ENCODE results near the gene SMTNL2. TPM values are rescaled to one million over a fixed set of nuclear protein-coding genes. Genes with fewer than 3 reads are reported as not detected.
"Not testable (repeated sequence)": the region's sequence is repeated elsewhere in the genome, so short reads cannot be mapped to it uniquely, and the experiment has no call there.

SMTNL2 gene
- total and polyA plus RNA-seq, 12 donors = 2.7 to 84.1 (median 19.1) TPM

DNA sequence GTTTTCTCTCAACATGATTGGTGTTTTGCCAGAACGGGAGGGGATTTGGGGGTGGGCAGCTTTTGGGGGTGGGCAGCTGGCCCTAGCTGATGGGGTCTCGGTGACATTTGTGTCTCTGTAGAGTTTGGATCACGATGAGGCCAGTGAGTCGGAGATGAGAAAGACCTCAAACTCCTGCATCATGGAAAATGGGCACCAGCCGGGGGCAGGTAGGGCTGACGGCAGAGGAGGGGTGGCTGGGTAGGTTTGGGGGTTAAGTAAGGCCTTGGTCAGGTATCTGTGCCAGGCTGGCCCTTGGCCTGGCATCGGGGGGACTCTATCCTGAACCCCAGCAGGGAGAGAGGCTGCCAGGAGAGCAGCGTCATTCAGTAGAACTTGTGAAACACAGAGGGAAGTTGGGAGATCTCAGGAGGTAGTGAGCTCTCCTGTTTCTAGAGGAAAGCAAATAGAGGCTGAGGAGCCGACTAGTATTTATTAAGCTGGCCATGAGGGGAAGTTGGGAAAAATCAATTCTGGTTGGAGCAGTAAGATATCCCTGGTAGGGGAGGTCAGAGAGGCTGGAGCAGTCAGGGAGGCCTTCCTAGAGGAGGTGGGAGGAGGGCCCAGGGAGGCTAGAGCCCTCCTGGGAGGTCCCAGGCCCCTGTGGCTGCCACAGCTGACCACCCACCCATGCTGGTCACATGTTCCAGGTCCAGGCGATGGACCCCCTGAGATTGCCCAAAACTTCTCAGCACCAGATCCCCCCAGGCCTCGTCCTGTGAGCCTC lies 8.1 kb downstream of the SMTNL2 start:
- H3K27ac ChIP-seq = peak overlapping the region in 1 of 10 donors; percentile 2
- ATAC-seq (no peak), DNase-seq (no peak)
- no peaks in the 10 kb centered on the region for H3K9me3 ChIP-seq
- peaks cover 4 to 46% (median 28%) of the 10 kb centered on the region in 9 donors for H3K4me1 ChIP-seq
- WGBS, 2 donors = 87 to 91% methylated on average over 11 of the region's 11 CpGs
- no peaks in the 10 kb centered on the region for H3K36me3 ChIP-seq
- H3K27me3 ChIP-seq = no peaks in the 10 kb centered on the region
- intact Hi-C loops (cut with DNase I) = no loop called here
- no peak overlapping the region for H3K4me3 ChIP-seq
- TF ChIP-seq, protein P1, sequence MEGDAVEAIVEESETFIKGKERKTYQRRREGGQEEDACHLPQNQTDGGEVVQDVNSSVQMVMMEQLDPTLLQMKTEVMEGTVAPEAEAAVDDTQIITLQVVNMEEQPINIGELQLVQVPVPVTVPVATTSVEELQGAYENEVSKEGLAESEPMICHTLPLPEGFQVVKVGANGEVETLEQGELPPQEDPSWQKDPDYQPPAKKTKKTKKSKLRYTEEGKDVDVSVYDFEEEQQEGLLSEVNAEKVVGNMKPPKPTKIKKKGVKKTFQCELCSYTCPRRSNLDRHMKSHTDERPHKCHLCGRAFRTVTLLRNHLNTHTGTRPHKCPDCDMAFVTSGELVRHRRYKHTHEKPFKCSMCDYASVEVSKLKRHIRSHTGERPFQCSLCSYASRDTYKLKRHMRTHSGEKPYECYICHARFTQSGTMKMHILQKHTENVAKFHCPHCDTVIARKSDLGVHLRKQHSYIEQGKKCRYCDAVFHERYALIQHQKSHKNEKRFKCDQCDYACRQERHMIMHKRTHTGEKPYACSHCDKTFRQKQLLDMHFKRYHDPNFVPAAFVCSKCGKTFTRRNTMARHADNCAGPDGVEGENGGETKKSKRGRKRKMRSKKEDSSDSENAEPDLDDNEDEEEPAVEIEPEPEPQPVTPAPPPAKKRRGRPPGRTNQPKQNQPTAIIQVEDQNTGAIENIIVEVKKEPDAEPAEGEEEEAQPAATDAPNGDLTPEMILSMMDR (IDR thresholded peaks at IDR 0.05) = no peak

DNA sequence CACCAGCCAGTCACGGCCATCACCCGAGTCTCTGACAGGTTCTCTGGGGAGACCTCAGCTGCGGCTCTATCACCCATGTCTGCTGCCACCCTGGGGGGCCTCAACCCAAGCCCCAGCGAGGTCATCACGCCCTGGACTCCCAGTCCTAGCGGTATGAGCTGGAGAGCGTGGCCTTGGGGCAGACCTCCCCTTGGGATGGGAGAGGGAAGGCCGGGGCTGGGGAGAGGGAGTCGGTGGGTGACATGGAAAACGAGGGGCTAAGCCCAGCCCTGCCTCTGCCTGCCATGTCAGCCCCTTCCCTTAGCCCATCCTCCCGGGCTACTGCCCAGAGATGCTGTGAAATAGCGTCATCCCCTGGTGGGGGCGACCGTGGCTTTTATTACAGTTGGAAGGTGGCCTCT lies 8.7 kb downstream of the SMTNL2 start:
- peaks cover 6 to 46% (median 29%) of the 10 kb centered on the region in 9 donors for H3K4me1 ChIP-seq
- intact Hi-C loops (cut with DNase I) = no loop called here
- TF ChIP-seq, protein P1 (IDR thresholded peaks at IDR 0.05) = no peak
- no peaks in the 10 kb centered on the region for H3K27me3 ChIP-seq
- H3K4me3 ChIP-seq = no peak overlapping the region
- 88 to 90% methylated on average over 14 of the region's 14 CpGs for WGBS, 2 donors
- no peaks in the 10 kb centered on the region for H3K36me3 ChIP-seq
- ATAC-seq = no peak
- peak overlapping the region in 4 of 10 donors; percentile 2 to 52 (median 29) for H3K27ac ChIP-seq
- DNase-seq = no peak
- no peaks in the 10 kb centered on the region for H3K9me3 ChIP-seq

DNA sequence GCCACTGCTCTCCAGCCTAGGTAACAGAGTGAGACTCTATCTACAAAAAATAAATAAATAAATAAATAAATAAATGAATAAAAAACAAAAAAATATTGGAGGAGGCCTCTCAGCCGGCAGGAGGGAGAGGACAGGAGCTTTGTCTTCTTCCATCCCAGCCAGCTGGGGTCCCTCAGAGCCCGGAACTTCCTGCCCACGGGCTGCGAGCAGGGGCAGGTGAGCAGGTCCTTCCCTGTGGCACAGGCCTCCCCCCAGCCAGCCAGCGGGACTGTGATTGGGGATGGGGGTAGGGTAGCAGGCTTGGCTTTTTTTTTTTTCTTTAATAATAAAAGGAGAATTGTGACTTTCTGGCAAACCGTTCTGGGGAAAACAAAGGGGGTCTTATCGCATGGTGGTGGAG lies 10.1 kb downstream of the SMTNL2 start:
- no peaks in the 10 kb centered on the region for H3K9me3 ChIP-seq
- ATAC-seq (no peak), DNase-seq (no peak)
- intact Hi-C loops (cut with DNase I) = no loop called here
- H3K4me1 ChIP-seq = peaks cover 5 to 45% (median 32%) of the 10 kb centered on the region in 9 donors
- TF ChIP-seq, protein P1 (IDR thresholded peaks at IDR 0.05) = no peak
- H3K4me3 ChIP-seq = no peak overlapping the region
- no peaks in the 10 kb centered on the region for H3K27me3 ChIP-seq
- no peak overlapping the region for H3K27ac ChIP-seq
- H3K36me3 ChIP-seq = no peaks in the 10 kb centered on the region
- 90% methylated on average over 7 of the region's 7 CpGs for WGBS, 2 donors

DNA sequence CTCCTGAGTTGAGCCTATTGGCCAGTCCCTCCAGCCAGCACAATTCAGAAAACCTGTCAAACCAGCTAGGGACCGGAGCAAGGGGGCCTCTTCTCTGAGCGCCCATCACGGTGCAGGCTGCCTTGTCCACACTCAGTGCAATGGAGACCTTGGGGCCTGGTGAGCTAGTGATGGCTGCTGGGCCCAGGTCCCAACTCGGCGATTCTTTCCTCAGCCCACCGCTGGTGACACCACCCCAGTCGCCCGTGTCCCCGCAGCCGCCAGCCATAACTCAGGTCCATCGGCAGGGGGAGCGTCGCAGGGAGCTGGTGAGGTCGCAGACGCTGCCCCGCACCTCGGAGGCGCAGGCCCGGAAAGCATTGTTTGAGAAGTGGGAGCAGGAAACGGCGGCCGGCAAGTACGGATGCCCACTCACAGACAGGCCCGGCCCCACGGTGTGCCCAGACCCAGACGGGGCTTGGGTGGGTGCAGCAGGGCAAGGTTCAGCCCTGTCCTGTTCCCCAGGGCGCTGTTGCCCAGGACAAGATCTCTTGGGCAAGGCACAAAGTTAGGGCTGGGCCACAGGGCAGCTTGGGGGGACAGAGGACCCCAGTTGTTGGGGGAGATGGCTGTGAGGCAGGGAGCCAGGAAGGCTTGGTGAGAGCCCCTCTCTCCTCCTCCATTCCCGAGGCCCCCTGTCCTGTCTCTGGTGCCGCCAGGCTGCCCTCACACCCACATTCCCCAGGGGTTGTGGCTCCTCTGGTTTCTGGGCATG lies 10.8 kb downstream of the SMTNL2 start:
- intact Hi-C loops (cut with DNase I) = no loop called here
- no peak for DNase-seq
- H3K4me3 ChIP-seq = no peak overlapping the region

DNA sequence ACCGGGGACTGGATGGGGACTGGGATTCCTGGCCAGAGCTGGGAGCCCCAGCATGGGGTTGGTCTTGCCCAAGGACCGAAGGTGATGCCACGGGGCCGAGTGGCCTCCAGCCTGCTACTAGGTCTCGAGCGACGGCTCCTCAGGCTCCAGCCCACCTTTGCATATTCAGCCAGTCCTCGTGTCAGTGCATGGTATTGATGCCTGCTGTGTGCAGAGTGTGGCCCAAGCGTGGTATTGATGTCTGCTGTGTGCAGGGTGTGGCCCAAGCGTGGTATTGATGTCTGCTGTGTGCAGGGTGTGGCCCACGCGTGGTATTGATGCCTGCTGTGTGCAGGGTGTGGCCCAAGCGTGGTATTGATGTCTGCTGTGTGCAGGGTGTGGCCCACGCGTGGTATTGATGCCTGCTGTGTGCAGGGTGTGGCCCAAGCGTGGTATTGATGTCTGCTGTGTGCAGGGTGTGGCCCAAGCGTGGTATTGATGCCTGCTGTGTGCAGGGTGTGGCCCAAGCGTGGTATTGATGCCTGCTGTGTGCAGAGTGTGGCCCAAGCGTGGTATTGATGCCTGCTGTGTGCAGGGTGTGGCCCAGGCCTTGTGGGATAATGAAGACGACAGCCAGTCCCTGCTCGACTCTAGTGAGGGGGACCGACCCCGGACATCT lies 11.5 kb downstream of the SMTNL2 start:
- WGBS, 2 donors = 96% methylated on average over 22 to 23 of the region's 23 CpGs
- H3K27me3 ChIP-seq; H3K9me3 ChIP-seq; intact Hi-C loops (cut with DNase I); DNase-seq; H3K27ac ChIP-seq; H3K4me3 ChIP-seq; H3K36me3 ChIP-seq; ATAC-seq: not testable (repeated sequence)
- peaks cover 10 to 53% (median 42%) of the 10 kb centered on the region in 9 donors for H3K4me1 ChIP-seq

More for the DNA sequence above, 10.8 kb downstream of the SMTNL2 start:
- no peak overlapping the region for H3K27ac ChIP-seq
- 56 to 63% methylated on average over 29 of the region's 29 CpGs for WGBS, 2 donors
- TF ChIP-seq, protein P1 (IDR thresholded peaks at IDR 0.05) = peak in 7 of 9 donors; percentile 14 to 45 (median 37)
- H3K9me3 ChIP-seq = no peaks in the 10 kb centered on the region
- ATAC-seq = no peak
- no peaks in the 10 kb centered on the region for H3K36me3 ChIP-seq
- no peaks in the 10 kb centered on the region for H3K27me3 ChIP-seq
- peaks cover 8 to 52% (median 38%) of the 10 kb centered on the region in 9 donors for H3K4me1 ChIP-seq

Data from heart right ventricle (tissue), 16 donors.